Adrenal gland (tissue), 12 donors: ENCODE results near the gene NTF3. TPM values are rescaled to one million over a fixed set of nuclear protein-coding genes. Genes with fewer than 3 reads are reported as not detected.
A peak's percentile ranks its signal among the peaks of the same experiment; 100 is the strongest.

Experiments
- DNase-seq, 7 donors: peaks; one replicate each; pipeline ENCODE4 v3.0.0-alpha.2; 2019 to 2020
- H3K27ac ChIP-seq, 5 donors: fragments of 200-600 bp; sonication (generic) in 4 of 5; 1 replicate in 3 of 5; 2 replicates in 2 of 5; pipeline versions ENCODE4 v1.5.1 to v1.8.0; 2016 to 2020; ENCODE audit warnings: mild to moderate bottlenecking in 1 of 5
- H3K27me3 ChIP-seq: fragments of 200-600 bp; 2 replicates; pipeline ENCODE4 v1.8.0; 2021
- H3K36me3 ChIP-seq, 2 donors: fragments of 200-600 bp; replicated peaks in 1 of 2; 1 replicate in 1 of 2; 2 replicates in 1 of 2; pipeline versions ENCODE4 v1.5.1 to v1.8.0; 2018 to 2022
- H3K4me1 ChIP-seq, 2 donors: fragments of 200-600 bp; replicated peaks in 1 of 2; 1 replicate in 1 of 2; 2 replicates in 1 of 2; pipeline versions ENCODE4 v1.5.1 to v1.8.0; 2018 to 2021
- H3K4me3 ChIP-seq, 4 donors: fragments of 200-600 bp; sonication (generic) in 3 of 4; one replicate each; pipeline ENCODE4 v1.5.1; 2016 to 2018
- H3K9me3 ChIP-seq, 3 donors: fragments of 200-600 bp; sonication (generic) in 1 of 3; replicated peaks in 1 of 3; 1 replicate in 2 of 3; 2 replicates in 1 of 3; pipeline versions ENCODE4 v1.5.1 to v1.8.0; 2016 to 2021
- CTCF ChIP-seq, 6 experiments: fragments of 450-650 bp in 4 of 6; fragments of 200-600 bp in 2 of 6; sonication (generic) in 1 of 6; IDR thresholded peaks; 1 replicate in 5 of 6; 2 replicates in 1 of 6; pipeline versions ENCODE4 v1.5.1 to v1.8.0; 2016 to 2021; ENCODE audit warnings: antibody characterized with exemption in 6 of 6, mild to moderate bottlenecking in 2 of 6, moderate library complexity in 1 of 6
- POLR2A ChIP-seq, 2 donors: fragments of 450-650 bp; IDR thresholded peaks; one replicate each; pipeline ENCODE4 v1.6.1; 2017; ENCODE audit warnings: antibody characterized with exemption in 2 of 2, mild to moderate bottlenecking in 2 of 2, moderate library complexity in 1 of 2
- WGBS, 4 donors: extraction: QIAGEN DNeasy Blood & Tissue Kit in 2 of 4; methylation state at CpG; one replicate each; pipeline versions ENCODE4 v1.1.5 to v1.1.7; 2013 to 2017; 5-methylcytosine and 5-hydroxymethylcytosine counted together
- intact Hi-C, 2 donors: fragments of 100-400 bp; cut with DNase I; formaldehyde crosslinking; loops; one replicate each; pipeline versions ENCODE4 v1.14.1 to v1.15.0; 2022 to 2023
- polyA plus RNA-seq, 3 donors: library from polyadenylated mRNA; stranded (reverse); fragments of 200-250 nt in 2 of 3; fragments of 350-450 nt in 1 of 3; fragmentation: Illumina TruSeq in 1 of 3; extraction: RNeasy Lipid Tissue Mini Kit (QIAGEN cat#74804) in 1 of 3; gene quantifications; one replicate each; pipeline ENCODE4 v1.2.3, GENCODE V29; 2013 to 2014
- total RNA-seq, 9 donors: library from RNA; depleted of rRNA in 4 of 9; stranded (reverse); fragments of >200 nt in 4 of 9; fragments of 120-200 nt in 1 of 9; fragmentation: NEBNext Ultra II Directional in 1 of 9; extraction: Animal tissue kit (Norgen Biotek cat#: 25700) in 1 of 9; gene quantifications; one replicate each; pipeline versions ENCODE4 v1.1.0 to v1.2.4, GENCODE V29; 2013 to 2023
- donor health status: healthy with polysubstance abuse.
- donor health status: Bipolar disorder and iron deficiency.
- donor health status: DM: yes; HTN: yes; CAD: no.
- donor health status: DM: no; HTN: no; CAD: no.
- donor health status: DM: no; HTN: no; CAD: no.
- donor health status: DM: yes; HTN: yes; CAD: no.

NTF3 gene
- total and polyA plus RNA-seq, 12 donors: 0.28 to 2.9 (median 0.73) TPM; not detected in 2

DNA sequence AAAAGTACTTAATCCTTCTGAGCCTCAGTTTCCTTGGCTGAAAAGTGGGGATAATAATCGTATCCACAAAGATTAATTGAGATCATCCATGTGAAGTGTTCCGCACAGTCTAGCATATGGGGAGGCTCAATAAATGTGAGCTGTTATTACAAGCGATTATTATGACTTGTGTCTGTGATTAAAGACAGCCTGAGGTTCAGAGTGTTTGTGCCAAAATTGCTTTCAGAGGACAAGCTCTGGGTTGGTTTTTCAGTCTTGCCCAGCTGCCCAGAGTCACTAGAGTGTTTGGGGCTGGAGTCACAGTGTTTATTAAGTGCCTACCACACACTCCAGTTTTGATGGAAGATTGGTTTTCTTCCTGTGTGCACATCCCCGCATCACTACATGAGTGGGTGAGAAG lies 53.5 kb downstream of the NTF3 start:
- H3K9me3 ChIP-seq: no peaks in the 10 kb centered on the region

GRCh38 chr12:5487076-5487475 lies 55.2 kb downstream of the NTF3 start:
- intact Hi-C loops: no loop called here
- TF ChIP-seq POLR2A (IDR thresholded peaks at IDR 0.05) (no peak), CTCF (IDR thresholded peaks at IDR 0.05) (no peak)
- Histone ChIP-seq H3K4me1 (no peaks in the 10 kb centered on the region), H3K4me3 (no peak overlapping the region), H3K27me3 (no peaks in the 10 kb centered on the region), H3K27ac (no peak overlapping the region), H3K36me3 (no peaks in the 10 kb centered on the region), H3K9me3 (no peaks in the 10 kb centered on the region)
- 73 to 87% (median 80%) methylated on average over 7 of the region's 7 CpGs for WGBS, 4 donors
- DNase-seq: no peak

More for the DNA sequence above, 53.5 kb downstream of the NTF3 start:
- no peaks in the 10 kb centered on the region for H3K4me1 ChIP-seq
- no peaks in the 10 kb centered on the region for H3K36me3 ChIP-seq
- no peak for TF ChIP-seq CTCF (IDR thresholded peaks at IDR 0.05)
- TF ChIP-seq POLR2A (IDR thresholded peaks at IDR 0.05): no peak
- DNase-seq: no peak
- no peak overlapping the region for H3K27ac ChIP-seq
- intact Hi-C loops: no loop called here
- no peak overlapping the region for H3K4me3 ChIP-seq
- WGBS, 4 donors: 48 to 81% (median 78%) methylated on average over 4 of the region's 4 CpGs
- no peaks in the 10 kb centered on the region for H3K27me3 ChIP-seq

- TF ChIP-seq CTCF (IDR thresholded peaks at IDR 0.05) (no peak), POLR2A (IDR thresholded peaks at IDR 0.05) (no peak)
- no peak overlapping the region for H3K4me3 ChIP-seq
- H3K27ac ChIP-seq: no peak overlapping the region
- H3K27me3 ChIP-seq: no peaks in the 10 kb centered on the region
- H3K9me3 ChIP-seq: no peaks in the 10 kb centered on the region
- intact Hi-C loops: no loop called here
- 79 to 83% (median 80%) methylated on average over 6 of the region's 6 CpGs for WGBS, 4 donors
- H3K4me1 ChIP-seq: no peaks in the 10 kb centered on the region
- no peak for DNase-seq
- H3K36me3 ChIP-seq: no peaks in the 10 kb centered on the region
These were observed 56.2 kb downstream of the NTF3 start for GRCh38 chr12:5487948-5488625.

- intact Hi-C loops: no loop called here
- TF ChIP-seq CTCF (IDR thresholded peaks at IDR 0.05) (no peak), POLR2A (IDR thresholded peaks at IDR 0.05) (no peak)
- peak in 1 of 7 donors; percentile 25 for DNase-seq
- Histone ChIP-seq H3K27ac (no peak overlapping the region), H3K4me3 (no peak overlapping the region), H3K27me3 (no peaks in the 10 kb centered on the region), H3K36me3 (no peaks in the 10 kb centered on the region), H3K9me3 (no peaks in the 10 kb centered on the region), H3K4me1 (no peaks in the 10 kb centered on the region)
- WGBS, 4 donors: 51 to 80% (median 70%) methylated on average over 2 of the region's 2 CpGs
These were observed 56.7 kb downstream of the NTF3 start for GRCh38 chr12:5488626-5488955.
